Activated naive CD4-positive, alpha-beta T cell treated with anti-CD3 and anti-CD28 coated beads for 36 hours (primary cell): ENCODE results near the gene PSTPIP1. TPM values are rescaled to one million over a fixed set of nuclear protein-coding genes. Genes with fewer than 3 reads are reported as not detected.

ENCODE experiments used
- CTCF ChIA-PET: fragments of 350-600 bp; sonication (Branson Sonifier 250); formaldehyde crosslinking; loops from one replicate; lab custom pipeline; 2021; ENCODE audit warnings: antibody characterized with exemption; lab: Charles Lee
- DNase-seq: peaks from one replicate; pipeline ENCODE4 v3.0.0-alpha.2; 2020
- H3K27ac Mint-ChIP-seq: one replicate; pipeline ENCODE4 v1.8.0; 2021; ENCODE audit warnings: mild to moderate bottlenecking, mixed read lengths
- H3K27me3 Mint-ChIP-seq: one replicate; pipeline ENCODE4 v1.8.0; 2021; ENCODE audit warnings: low read depth, mixed read lengths
- H3K36me3 Mint-ChIP-seq: one replicate; pipeline ENCODE4 v1.8.0; 2021; ENCODE audit warnings: low read depth, mixed read lengths
- H3K4me1 Mint-ChIP-seq: one replicate; pipeline ENCODE4 v1.8.0; 2021; ENCODE audit warnings: low read depth, mixed read lengths
- H3K4me3 Mint-ChIP-seq: one replicate; pipeline ENCODE4 v1.8.0; 2021; ENCODE audit warnings: mild to moderate bottlenecking, moderate library complexity, mixed read lengths
- H3K9me3 Mint-ChIP-seq: one replicate; pipeline ENCODE4 v1.8.0; 2021; ENCODE audit warnings: mixed read lengths
- intact Hi-C: fragments of 100-400 bp; cut with micrococcal nuclease; formaldehyde crosslinking; loops from one replicate; pipeline ENCODE4 v1.15.1; 2023
- total RNA-seq, 2 experiments: library from RNA; stranded (reverse); gene quantifications; one replicate each; pipeline ENCODE4 v1.2.3, GENCODE V29; 2021

Gene PSTPIP1
- total RNA-seq, 2 experiments from 2014 or later = 94.2 to 102 TPM

GRCh38 chr15:77035584-77035983, 40.7 kb downstream of the PSTPIP1 start:
- H3K9me3 Mint-ChIP-seq = peaks cover 9% of the 10 kb centered on the region
- peak overlapping the region; percentile 61 for H3K27ac Mint-ChIP-seq
- CTCF ChIA-PET = interaction anchor here (1.0 to 4.4 kb wide), 16 partner anchors 10 to 462 kb away, joined by 3 to 34 read pairs (median 6); no protein-coding TSS in a partner anchor
- peaks cover under 1% of the 10 kb centered on the region for H3K4me1 Mint-ChIP-seq
- no peak overlapping the region for H3K4me3 Mint-ChIP-seq
- no peak for DNase-seq
- intact Hi-C loops = no loop called here
- H3K27me3 Mint-ChIP-seq = no peaks in the 10 kb centered on the region
- peaks cover 31% of the 10 kb centered on the region for H3K36me3 Mint-ChIP-seq

DNA sequence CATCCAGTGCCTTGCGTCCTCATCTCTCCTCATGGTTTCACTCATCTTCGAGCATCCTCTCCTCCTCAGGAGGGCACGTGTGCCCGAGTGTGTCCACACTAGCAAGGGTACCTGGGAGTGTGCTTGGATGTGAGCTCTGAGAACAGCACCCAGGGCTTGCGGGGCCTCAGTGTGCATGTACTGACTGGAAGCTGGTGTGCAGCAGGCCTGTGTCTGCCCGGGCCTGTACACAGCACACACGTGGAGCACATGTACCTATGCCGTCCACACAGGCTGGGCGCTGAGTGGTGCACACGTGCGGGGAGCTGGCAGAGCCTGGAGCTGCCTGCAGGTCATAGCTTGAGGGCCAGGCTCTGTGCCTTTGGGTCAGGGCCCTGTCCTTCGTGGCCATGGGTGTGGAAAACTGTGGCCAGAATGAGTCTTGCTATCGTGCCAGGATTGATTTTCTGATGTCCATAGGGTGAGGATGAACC, 41.1 kb downstream of the PSTPIP1 start:
- Mint-ChIP-seq H3K9me3 (peaks cover 12% of the 10 kb centered on the region), H3K4me3 (no peak overlapping the region), H3K27me3 (no peaks in the 10 kb centered on the region), H3K4me1 (peaks cover 3% of the 10 kb centered on the region), H3K36me3 (peaks cover 36% of the 10 kb centered on the region), H3K27ac (peak overlapping the region; percentile 61)
- intact Hi-C loops = no loop called here
- CTCF ChIA-PET = interaction anchor here (1.0 to 4.4 kb wide), 8 partner anchors 10 to 69 kb away, joined by 3 to 34 read pairs (median 5); no protein-coding TSS in a partner anchor
- DNase-seq = no peak

DNA sequence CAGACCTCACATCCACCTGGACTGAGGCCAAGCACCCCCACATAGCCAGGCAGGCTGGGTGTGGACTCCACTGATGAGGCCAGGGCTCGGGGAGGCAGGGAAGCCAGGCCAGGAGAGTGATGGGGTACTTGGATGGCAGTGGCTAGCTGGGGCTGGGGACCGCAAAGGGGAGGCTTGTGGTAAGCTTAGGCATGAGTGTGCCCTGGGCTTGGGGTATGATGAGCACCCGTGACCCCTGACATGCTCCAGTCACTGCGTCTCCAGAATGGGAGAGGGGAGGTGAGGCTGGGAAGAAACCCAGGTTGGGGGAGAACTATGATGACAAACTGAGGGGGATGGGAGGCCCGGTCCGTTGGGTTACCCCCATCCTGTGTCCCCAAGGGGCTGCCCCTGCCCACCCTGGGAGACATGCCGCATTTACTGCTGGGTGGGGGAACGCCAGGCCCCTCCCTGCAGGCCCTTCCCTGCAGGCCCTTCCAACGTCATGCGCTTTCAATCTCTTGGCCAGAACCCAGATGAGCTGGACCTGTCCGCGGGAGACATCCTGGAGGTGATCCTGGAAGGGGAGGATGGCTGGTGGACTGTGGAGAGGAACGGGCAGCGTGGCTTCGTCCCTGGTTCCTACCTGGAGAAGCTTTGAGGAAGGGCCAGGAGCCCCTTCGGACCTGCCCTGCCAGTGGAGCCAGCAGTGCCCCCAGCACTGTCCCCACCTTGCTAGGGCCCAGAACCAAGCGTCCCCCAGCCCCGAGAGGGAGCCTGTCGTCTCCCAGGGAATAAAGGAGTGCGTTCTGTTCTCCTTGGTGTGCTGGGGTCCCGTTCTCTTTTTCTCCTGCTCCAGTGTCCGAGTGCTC, 41.8 kb downstream of the PSTPIP1 start:
- intact Hi-C loops = no loop called here
- H3K27me3 Mint-ChIP-seq = no peaks in the 10 kb centered on the region
- no peak for DNase-seq
- peaks cover 36% of the 10 kb centered on the region for H3K36me3 Mint-ChIP-seq
- H3K9me3 Mint-ChIP-seq = peaks cover 12% of the 10 kb centered on the region
- CTCF ChIA-PET = interaction anchor here (0.6 to 4.4 kb wide), 5 partner anchors 13 to 68 kb away, joined by 3 to 34 read pairs (median 3); no protein-coding TSS in a partner anchor
- peaks cover 3% of the 10 kb centered on the region for H3K4me1 Mint-ChIP-seq
- peak overlapping the region; percentile 76 for H3K27ac Mint-ChIP-seq
- H3K4me3 Mint-ChIP-seq = no peak overlapping the region

DNA sequence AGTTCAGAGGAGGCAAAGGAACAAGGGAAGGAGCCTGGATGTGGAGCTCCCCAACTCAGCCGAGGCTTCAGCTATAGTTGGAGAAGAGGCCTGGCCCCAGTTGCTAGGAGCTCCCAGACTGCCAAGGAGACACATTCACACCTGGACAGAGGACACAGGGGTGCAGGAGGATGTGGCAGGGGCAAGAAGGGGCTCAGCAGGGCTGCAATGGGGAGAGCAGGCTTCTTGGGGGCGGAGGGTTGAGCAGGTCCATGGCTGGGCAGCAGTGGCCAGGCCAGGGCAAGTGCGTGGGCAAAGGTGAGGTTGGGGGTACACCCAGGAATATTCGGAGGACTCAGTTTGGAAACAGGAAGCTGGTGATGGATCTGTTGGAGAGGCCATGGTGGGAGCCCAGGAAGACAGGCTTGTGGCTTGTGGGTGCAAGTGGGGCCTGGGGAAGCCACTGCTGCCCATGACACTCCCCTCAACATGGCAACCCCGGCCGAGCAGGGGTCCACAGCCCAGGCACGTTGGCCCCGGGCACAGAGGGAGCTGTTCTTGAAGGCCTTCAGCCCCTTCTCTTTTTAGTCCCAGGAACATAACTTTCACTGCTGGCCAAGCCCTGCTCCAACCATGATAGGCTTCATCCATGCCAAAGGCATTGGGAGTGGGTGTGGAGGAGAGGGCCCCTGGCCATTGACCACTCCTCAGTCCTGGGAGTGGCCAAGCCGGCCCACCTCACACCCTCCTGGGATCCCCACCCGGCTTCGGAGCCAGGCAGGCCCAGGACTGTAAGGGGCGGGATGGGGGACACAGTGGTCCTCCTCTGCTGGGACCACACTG, 42.7 kb downstream of the PSTPIP1 start:
- CTCF ChIA-PET = interaction anchor here (0.6 to 4.4 kb wide), 3 partner anchors 14 to 64 kb away, joined by 3 to 34 read pairs (median 4); no protein-coding TSS in a partner anchor
- intact Hi-C loops = no loop called here
- H3K27me3 Mint-ChIP-seq = no peaks in the 10 kb centered on the region
- no peak for DNase-seq
- H3K36me3 Mint-ChIP-seq = peaks cover 39% of the 10 kb centered on the region
- peak overlapping the region; percentile 27 for H3K4me3 Mint-ChIP-seq
- peak overlapping the region; percentile 76 for H3K27ac Mint-ChIP-seq
- H3K4me1 Mint-ChIP-seq = peaks cover 3% of the 10 kb centered on the region
- H3K9me3 Mint-ChIP-seq = peaks cover 12% of the 10 kb centered on the region

GRCh38 chr15:77038312-77039216, 43.6 kb downstream of the PSTPIP1 start:
- intact Hi-C loops = no loop called here
- Mint-ChIP-seq H3K4me3 (no peak overlapping the region), H3K9me3 (peaks cover 12% of the 10 kb centered on the region), H3K36me3 (peaks cover 42% of the 10 kb centered on the region), H3K27me3 (no peaks in the 10 kb centered on the region), H3K4me1 (peaks cover 3% of the 10 kb centered on the region), H3K27ac (peak overlapping the region; percentile 46)
- CTCF ChIA-PET = no interaction called here
- DNase-seq = no peak

- DNase-seq = no peak
- Mint-ChIP-seq H3K4me3 (no peak overlapping the region), H3K27ac (peak overlapping the region; percentile 46), H3K4me1 (peaks cover 3% of the 10 kb centered on the region), H3K36me3 (peaks cover 44% of the 10 kb centered on the region), H3K27me3 (no peaks in the 10 kb centered on the region), H3K9me3 (peaks cover 12% of the 10 kb centered on the region)
- CTCF ChIA-PET = no interaction called here
- intact Hi-C loops = no loop called here
Observed at GRCh38 chr15:77039217-77039533, 44.2 kb downstream of the PSTPIP1 start.

- Mint-ChIP-seq H3K4me3 (no peak overlapping the region), H3K27ac (no peak overlapping the region), H3K4me1 (peaks cover 3% of the 10 kb centered on the region), H3K9me3 (peaks cover 12% of the 10 kb centered on the region), H3K36me3 (peaks cover 46% of the 10 kb centered on the region), H3K27me3 (no peaks in the 10 kb centered on the region)
- DNase-seq = no peak
- CTCF ChIA-PET = interaction anchor here (0.6 kb wide), 1 partner anchor 69 kb away, joined by 3 read pairs; no protein-coding TSS in a partner anchor
- intact Hi-C loops = no loop called here
Observed at GRCh38 chr15:77039848-77040247, 44.9 kb downstream of the PSTPIP1 start.

- no peaks in the 10 kb centered on the region for H3K27me3 Mint-ChIP-seq
- peak overlapping the region; percentile 12 for H3K27ac Mint-ChIP-seq
- H3K4me3 Mint-ChIP-seq = no peak overlapping the region
- peaks cover 50% of the 10 kb centered on the region for H3K36me3 Mint-ChIP-seq
- H3K4me1 Mint-ChIP-seq = peaks cover 6% of the 10 kb centered on the region
- peaks cover 12% of the 10 kb centered on the region for H3K9me3 Mint-ChIP-seq
- DNase-seq = no peak
- CTCF ChIA-PET = interaction anchor here (0.6 to 0.9 kb wide), 2 partner anchors 67 to 68 kb away, joined by 3 read pairs; no protein-coding TSS in a partner anchor
- intact Hi-C loops = no loop called here
Observed at GRCh38 chr15:77040673-77041072, 45.7 kb downstream of the PSTPIP1 start.

DNA sequence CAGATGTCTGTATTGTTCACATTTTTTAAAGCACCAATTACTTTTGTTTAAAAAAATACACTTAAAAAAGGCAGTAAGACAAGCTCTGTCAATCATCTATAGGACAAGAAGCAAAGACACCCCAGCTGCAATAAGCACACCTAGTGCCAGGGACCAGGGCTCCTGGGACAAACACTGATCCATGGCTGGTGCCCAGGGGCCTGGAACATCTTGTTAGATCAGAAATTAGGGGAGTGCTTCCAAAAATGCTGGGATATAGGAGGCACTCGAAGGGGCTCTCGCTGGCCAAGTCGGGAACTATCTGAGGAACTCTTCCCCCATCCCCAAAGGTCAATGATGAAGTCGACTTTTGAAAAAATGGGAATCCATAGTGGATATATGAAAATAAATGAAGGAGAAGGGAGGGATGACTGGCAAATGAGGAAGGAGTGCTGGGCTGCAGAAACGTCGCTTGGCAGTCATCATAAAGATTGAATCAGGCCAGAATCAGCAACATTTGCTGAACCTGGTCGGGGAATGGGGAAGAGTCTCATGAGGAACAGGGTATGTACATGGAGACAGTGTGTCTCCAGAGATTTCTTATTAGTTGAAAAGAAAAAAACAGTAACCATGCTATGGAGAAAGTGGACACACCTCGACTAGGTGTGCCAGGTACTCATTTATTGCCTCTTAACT, 47.5 kb downstream of the PSTPIP1 start:
- H3K4me3 Mint-ChIP-seq = no peak overlapping the region
- H3K36me3 Mint-ChIP-seq = peaks cover 46% of the 10 kb centered on the region
- no peak overlapping the region for H3K27ac Mint-ChIP-seq
- intact Hi-C loops = no loop called here
- no peak for DNase-seq
- peaks cover 6% of the 10 kb centered on the region for H3K4me1 Mint-ChIP-seq
- CTCF ChIA-PET = no interaction called here
- no peaks in the 10 kb centered on the region for H3K27me3 Mint-ChIP-seq
- peaks cover 9% of the 10 kb centered on the region for H3K9me3 Mint-ChIP-seq

GRCh38 chr15:77042955-77043920, 48.3 kb downstream of the PSTPIP1 start:
- DNase-seq = no peak
- Mint-ChIP-seq H3K27ac (no peak overlapping the region), H3K4me3 (no peak overlapping the region), H3K27me3 (no peaks in the 10 kb centered on the region), H3K9me3 (peaks cover 3% of the 10 kb centered on the region), H3K36me3 (peaks cover 39% of the 10 kb centered on the region), H3K4me1 (peaks cover 6% of the 10 kb centered on the region)
- intact Hi-C loops = no loop called here
- CTCF ChIA-PET = interaction anchor here (0.6 kb wide), 1 partner anchor 42 kb away, joined by 5 read pairs; no protein-coding TSS in a partner anchor
